ENCODE data around the gene NEURL4.
"Not testable (repeated sequence)": the region's sequence is repeated elsewhere in the genome, so short reads cannot be mapped to it uniquely, and the experiment has no call there.

NEURL4 gene

DNA sequence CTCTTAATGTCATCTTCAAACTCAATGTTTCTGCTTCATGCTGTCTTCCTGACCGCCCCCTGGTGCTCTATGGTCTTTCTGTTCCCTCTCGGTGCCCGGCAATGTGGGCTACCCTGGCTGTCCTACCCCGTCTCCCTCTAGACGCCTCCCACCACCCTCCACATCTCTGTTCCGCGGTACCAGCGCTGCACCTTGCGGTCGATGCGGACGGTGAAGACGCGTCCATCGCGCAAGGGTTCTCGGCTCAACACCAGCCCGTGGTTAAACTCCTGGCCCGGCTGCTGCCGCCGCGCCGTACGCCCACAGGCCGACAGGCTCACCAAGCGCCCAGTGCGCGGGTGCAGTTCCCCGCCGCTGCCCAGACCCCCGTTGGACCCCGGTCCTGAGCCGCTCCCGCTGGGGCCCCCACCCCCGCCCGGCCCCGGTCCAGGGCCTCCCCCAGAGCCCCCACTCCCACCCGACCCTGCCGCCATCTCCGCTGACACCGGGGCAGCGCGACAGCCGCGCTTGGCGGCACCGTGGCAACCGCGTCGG is at the start of gene NEURL4:
Gene NEURL4, minus strand, starts transcription at position 496 of the 534 bp plus-strand sequence. Its CDS starts 23 bp downstream, at position 473.
- DNase-seq (ENCODE audit: low read depth) = no peak

DNA sequence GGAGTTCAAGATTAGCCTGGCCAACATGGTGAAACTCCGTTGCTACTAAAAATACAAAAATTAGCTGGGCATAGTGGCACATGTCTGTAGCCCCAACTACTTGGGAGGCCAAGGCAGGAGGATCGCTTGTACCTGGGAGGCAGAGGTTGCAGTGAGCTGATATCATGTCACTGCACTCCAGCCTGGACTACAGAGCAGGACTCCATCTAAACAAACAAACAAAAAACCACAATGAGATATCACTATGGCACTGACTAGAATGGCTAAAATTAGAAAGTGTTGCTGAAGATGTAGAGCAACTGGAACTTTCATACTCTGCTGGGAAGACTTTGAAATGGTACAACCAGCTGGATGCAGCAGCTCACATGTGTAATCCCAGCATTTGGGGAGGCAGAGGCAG is 45.2 kb upstream of the NEURL4 start:
- DNase-seq (ENCODE audit: low read depth) = no peak

- DNase-seq (ENCODE audit: low read depth) = no peak
These were observed 41.7 kb upstream of the NEURL4 start for GRCh38 chr17:7370853-7371252.

GRCh38 chr17:7369825-7370224 is 40.7 kb upstream of the NEURL4 start:
- no peak for DNase-seq (ENCODE audit: low read depth)

- DNase-seq (ENCODE audit: low read depth) = not testable (repeated sequence)
These were observed 39.5 kb upstream of the NEURL4 start for GRCh38 chr17:7368599-7368994.

- DNase-seq (ENCODE audit: low read depth) = no peak
These were observed 38.9 kb upstream of the NEURL4 start for GRCh38 chr17:7367918-7368598.

GRCh38 chr17:7367083-7367482 is 37.9 kb upstream of the NEURL4 start:
- no peak for DNase-seq (ENCODE audit: low read depth)

DNA sequence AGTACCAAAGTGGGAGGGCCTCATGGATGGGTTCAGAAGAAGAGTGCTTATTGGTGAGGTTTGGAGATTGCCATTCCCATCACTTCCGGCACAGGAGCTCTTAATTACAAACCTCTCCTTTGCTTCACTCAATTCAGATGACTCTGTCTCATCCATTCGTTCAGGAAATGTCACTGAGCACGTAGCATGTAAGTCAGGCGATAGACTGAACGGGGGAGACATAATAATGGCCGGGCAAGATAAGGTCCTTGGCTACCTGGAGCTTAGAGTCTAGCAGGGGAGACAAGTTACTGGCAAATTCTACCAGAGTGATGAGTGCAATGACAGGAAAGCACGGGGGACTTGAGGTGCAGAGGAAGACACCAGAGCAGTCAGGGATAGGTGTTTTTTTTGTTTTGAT is 36.8 kb upstream of the NEURL4 start:
- not testable (repeated sequence) for DNase-seq (ENCODE audit: low read depth)

DNA sequence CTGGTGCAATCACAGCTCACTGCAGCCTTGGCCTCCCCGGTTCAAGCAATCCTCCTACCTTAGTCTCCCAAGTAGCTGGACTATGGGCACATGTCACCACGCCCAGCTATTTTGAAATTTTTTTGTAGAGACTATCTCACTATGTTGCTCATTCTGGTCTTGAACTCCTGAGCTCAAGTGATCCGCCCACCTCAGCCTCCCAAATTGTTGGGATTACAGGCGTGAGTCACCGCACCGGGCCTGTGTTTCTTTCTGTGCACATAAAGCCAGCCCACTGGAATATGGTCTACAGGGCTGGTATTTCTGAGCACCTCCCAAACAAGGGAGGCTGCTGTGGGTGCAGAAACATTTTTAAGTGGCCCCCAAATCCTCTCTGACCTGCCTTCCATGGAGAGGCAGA is 34.2 kb upstream of the NEURL4 start:
- DNase-seq (ENCODE audit: low read depth) = no peak

- no peak for DNase-seq (ENCODE audit: low read depth)
These were observed 32.8 kb upstream of the NEURL4 start for GRCh38 chr17:7361906-7362305.

- no peak for DNase-seq (ENCODE audit: low read depth)
These were observed 28.2 kb upstream of the NEURL4 start for GRCh38 chr17:7357381-7357780.

GRCh38 chr17:7356756-7357155 is 27.6 kb upstream of the NEURL4 start:
- DNase-seq (ENCODE audit: low read depth) = no peak

DNA sequence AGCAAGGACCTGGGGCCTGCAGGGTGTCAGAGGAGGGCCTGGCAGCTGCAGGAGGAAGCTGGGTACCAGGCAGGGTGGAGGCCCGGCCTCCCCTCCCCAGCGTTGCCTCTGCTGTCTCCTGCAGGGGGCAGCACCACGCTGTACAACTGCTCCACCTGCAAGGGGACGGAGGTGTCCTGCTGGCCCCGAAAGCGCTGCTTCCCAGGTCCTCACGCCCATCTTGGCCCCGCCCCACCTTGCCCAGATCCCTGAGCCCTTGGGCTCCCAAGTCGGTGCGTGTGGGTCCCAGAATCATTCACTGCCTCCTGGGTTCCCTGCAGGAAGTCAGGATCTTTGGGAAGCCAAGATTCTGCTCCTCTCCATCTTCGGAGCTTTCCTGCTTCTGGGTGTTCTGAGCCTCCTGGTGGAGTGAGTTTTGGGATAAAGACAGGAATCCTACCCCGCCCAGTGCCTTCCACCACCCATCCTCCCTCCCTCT is 27.0 kb upstream of the NEURL4 start:
- no peak for DNase-seq (ENCODE audit: low read depth)

- DNase-seq (ENCODE audit: low read depth) = no peak
These were observed 26.4 kb upstream of the NEURL4 start for GRCh38 chr17:7355573-7355972.

DNA sequence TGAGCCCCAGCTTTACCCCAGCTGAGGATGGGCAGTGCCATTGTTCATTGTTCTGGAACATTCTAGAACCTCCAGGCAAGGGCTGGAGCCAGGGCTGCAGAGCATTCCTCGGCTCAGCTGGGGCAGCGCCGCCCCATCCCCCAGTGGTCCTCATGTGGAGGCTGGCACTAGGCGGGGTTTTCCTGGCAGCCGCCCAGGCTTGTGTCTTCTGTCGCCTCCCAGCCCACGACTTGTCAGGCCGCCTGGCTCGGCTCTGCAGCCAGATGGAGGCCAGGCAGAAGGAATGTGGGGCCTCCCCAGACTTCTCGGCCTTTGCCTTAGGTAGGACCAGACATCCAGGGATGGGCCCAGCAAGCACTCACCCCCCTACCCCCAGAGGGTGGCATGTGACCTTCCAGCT is 25.9 kb upstream of the NEURL4 start, which contains the start of gene TMEM95:
Gene TMEM95, plus strand, starts transcription at position 104 of the 400 bp plus-strand sequence. Its CDS starts 49 bp downstream, at position 153.
- no peak for DNase-seq (ENCODE audit: low read depth)

- DNase-seq (ENCODE audit: low read depth) = no peak
These were observed 25.2 kb upstream of the NEURL4 start for GRCh38 chr17:7354262-7354843.

DNA sequence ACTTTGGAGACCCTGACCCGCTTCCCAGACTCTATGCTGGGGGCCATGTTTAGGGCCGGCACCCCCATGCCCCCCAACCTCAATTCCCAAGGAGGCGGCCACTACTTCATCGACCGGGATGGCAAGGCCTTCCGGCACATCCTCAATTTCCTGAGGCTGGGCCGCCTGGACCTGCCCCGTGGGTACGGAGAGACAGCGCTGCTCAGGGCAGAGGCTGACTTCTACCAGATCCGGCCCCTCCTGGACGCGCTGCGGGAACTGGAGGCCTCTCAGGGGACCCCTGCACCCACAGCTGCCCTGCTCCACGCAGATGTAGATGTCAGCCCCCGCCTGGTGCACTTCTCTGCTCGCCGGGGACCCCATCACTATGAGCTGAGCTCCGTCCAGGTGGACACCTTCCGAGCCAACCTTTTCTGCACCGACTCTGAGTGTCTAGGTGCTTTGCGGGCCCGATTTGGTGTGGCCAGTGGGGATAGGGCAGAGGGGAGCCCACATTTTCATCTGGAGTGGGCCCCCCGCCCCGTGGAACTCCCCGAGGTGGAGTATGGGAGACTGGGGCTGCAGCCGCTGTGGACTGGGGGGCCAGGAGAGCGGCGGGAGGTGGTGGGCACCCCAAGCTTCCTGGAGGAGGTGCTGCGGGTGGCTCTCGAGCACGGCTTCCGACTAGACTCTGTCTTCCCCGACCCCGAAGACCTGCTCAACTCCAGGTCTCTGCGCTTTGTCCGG is 23.9 kb upstream of the NEURL4 start:
- no peak for DNase-seq (ENCODE audit: low read depth)

DNA sequence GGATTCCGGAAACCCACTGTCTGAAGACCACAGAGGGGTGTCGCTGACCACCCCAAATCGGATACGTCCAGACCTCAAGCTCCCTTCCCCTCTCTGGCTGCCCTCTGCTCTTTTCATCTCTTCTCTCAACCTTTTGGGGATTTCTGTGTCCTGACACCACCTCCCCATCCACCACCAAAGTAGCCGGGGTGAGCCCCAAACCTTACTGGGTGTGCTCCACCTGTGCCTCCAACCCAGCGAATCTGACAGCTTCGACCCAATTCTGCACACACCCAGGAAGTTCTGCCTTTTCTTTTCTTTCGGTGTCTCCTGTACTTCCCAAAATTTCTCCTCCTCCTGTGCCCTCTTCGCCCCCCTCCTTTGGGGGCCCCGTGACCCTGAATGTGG is 23.4 kb upstream of the NEURL4 start:
- no peak for DNase-seq (ENCODE audit: low read depth)

- peak; percentile 88 for DNase-seq (ENCODE audit: low read depth)
These were observed 22.7 kb upstream of the NEURL4 start, which contains the start of gene KCTD11 for GRCh38 chr17:7351665-7352502. Gene KCTD11 (plus strand): TSS chr17:7352162.

DNA sequence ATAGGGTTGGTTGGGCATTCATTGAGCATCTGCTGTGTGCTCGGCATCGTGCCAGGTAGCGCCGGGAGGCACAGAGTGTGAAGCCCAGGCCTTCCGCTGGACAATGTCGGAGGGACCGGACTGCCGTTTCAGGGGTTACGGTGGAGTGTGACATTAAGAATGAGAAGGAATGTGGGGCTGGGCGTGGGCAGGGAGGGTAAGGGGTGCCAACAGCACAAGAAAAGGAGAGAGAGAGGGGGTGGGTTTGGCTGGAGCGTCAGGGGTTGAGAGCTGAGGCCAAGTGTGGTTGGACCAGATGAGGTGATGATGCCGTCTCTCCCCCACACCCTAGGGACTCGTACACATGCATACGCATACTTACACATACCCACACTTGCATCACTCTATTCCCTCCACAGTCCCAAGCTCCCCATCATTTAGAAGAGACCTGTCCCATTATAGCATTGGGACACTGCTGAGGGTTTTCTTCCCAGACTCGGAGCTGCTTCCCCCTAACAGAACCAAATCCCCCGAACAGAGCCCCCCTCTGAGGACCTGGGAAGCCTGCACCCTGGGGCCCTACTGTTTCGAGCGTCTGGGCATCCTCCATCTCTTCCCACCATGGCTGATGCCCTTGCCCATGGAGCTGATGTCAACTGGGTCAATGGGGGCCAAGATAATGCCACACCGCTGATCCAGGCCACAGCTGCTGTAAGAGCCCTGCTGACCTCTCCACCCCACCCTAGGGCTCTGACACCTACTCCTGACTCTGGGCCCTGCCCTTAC is 19.5 kb upstream of the NEURL4 start:
- no peak for DNase-seq (ENCODE audit: low read depth)
